Measurements from ENCODE around the gene GSK3B.

DNA sequence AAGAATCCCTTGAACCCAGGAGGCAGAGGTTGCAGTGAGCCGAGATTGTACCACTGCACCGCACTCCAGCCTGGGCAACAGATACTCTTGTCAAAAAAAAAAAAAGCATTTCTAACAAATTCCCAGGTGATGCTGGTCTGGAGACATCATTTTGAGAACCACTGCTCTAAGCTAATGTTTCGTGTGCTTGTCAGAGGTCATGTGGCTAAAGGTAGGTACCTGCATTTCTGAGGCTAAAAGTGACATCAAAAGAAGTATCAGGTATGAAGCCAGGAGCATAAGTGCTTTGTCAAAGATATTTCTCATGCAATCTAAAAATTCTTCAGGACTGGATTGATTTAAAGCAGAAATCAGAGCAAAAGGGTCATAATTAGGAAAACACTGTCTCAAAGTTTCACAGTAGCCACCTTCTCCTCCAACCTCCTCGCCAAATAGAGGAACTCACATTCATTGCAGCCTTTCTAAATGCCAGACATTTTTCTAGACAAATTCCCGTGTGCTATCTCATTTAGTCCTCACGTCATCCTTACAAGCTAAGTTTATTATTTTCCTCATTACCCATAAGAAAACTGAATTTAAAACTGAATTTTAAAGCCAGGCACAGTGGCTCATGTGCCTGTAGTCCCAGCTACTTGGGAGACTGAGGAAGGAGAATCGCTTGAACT, 25.7 kb upstream of the GSK3B start:
- TF ChIP-seq CTCF (conservative IDR thresholded peaks at IDR 0.05; ENCODE audit: low read depth, low read length) (no peak), EZH2 (IDR thresholded peaks at IDR 0.05; ENCODE audit: borderline replicate concordance, low read depth, low read length, poor library complexity, severe bottlenecking) (no peak)
